Right kidney (tissue), 1 donor: ENCODE data around the gene HCCS.
A peak's percentile ranks its signal among the peaks of the same experiment; 100 is the strongest.
"Not testable (repeated sequence)": the region's sequence is repeated elsewhere in the genome, so short reads cannot be mapped to it uniquely, and the experiment has no call there.

Experiments
- DNase-seq: peaks from one replicate; pipeline ENCODE4 v3.0.0-alpha.2; 2016

Gene HCCS

GRCh38 chrX:11119313-11119943 lies 8.3 kb downstream of the HCCS start:
- no peak for DNase-seq

- DNase-seq, result not testable (repeated sequence)
These were observed 12.0 kb downstream of the HCCS start for GRCh38 chrX:11123087-11123486.

- no peak for DNase-seq
These were observed 13.0 kb downstream of the HCCS start for GRCh38 chrX:11124112-11124511.

- DNase-seq, result no peak
These were observed 13.9 kb downstream of the HCCS start for GRCh38 chrX:11125060-11125459.

GRCh38 chrX:11129534-11130105 lies 18.5 kb downstream of the HCCS start:
- no peak for DNase-seq

- no peak for DNase-seq
These were observed 19.0 kb downstream of the HCCS start for GRCh38 chrX:11130136-11130535.

- no peak for DNase-seq
These were observed 20.0 kb downstream of the HCCS start for GRCh38 chrX:11131146-11131545.

- DNase-seq, result no peak
These were observed 24.5 kb downstream of the HCCS start for GRCh38 chrX:11135564-11136185.

GRCh38 chrX:11137543-11138139 lies 26.5 kb downstream of the HCCS start:
- DNase-seq, result no peak

- DNase-seq, result no peak
These were observed 27.6 kb downstream of the HCCS start for GRCh38 chrX:11138498-11139390.

GRCh38 chrX:11143931-11144678 lies 33.0 kb downstream of the HCCS start:
- DNase-seq, result peak; percentile 17

GRCh38 chrX:11146411-11146810 lies 35.3 kb downstream of the HCCS start:
- DNase-seq, result no peak

- no peak for DNase-seq
These were observed 37.3 kb downstream of the HCCS start for GRCh38 chrX:11148401-11148800.

GRCh38 chrX:11151799-11152559 lies 40.8 kb downstream of the HCCS start:
- no peak for DNase-seq

- no peak for DNase-seq
These were observed 48.0 kb downstream of the HCCS start for GRCh38 chrX:11159149-11159548.

- DNase-seq, result no peak
These were observed 53.3 kb downstream of the HCCS start for GRCh38 chrX:11164433-11164832.

- DNase-seq, result no peak
These were observed 60.8 kb downstream of the HCCS start for GRCh38 chrX:11171956-11172355.

- no peak for DNase-seq
These were observed 61.3 kb downstream of the HCCS start for GRCh38 chrX:11172415-11172814.
